PC-9 (cell line): ENCODE results near the gene CCDC28B. TPM values are rescaled to one million over a fixed set of nuclear protein-coding genes. Genes with fewer than 3 reads are reported as not detected.

ENCODE experiments used
- BruUV-seq: library from RNA; stranded (reverse); fragments of 400-500 nt; replicated peaks from 2 replicates; lab custom pipeline; 2021; lab: Mats Ljungman, UMichigan
- CTCF ChIA-PET: fragments of 300-600 bp; sonication (Branson Sonifier 250); formaldehyde crosslinking; loops from one replicate; lab custom pipeline; 2022; ENCODE audit warnings: antibody characterized with exemption; lab: Charles Lee
- POLR2A ChIA-PET: fragments of 300-600 bp; sonication (Branson Sonifier 250); formaldehyde crosslinking; loops from one replicate; lab custom pipeline; 2022; ENCODE audit warnings: antibody characterized with exemption; ENCODE audit not compliant: unreplicated experiment; lab: Charles Lee
- DNase-seq, 2 experiments: peaks; one replicate each; pipeline versions ENCODE4 v3.0.0 to v3.0.0-alpha.2; 2015 to 2022; ENCODE audit warnings: mixed read lengths in 1 of 2
- H2AFZ ChIP-seq: fragments of 200-600 bp; sonication (generic); 2 replicates; pipeline ENCODE4 v1.8.1; 2017; ENCODE audit warnings: antibody characterized with exemption
- H3F3A ChIP-seq: fragments of 200-600 bp; sonication (generic); 2 replicates; pipeline ENCODE4 v1.8.1; 2017; ENCODE audit warnings: antibody characterized with exemption, mild to moderate bottlenecking, low read depth; ENCODE audit not compliant: insufficient read depth
- H3K27ac ChIP-seq: fragments of 200-600 bp; sonication (generic); 2 replicates; pipeline ENCODE4 v1.6.1; 2016; ENCODE audit warnings: mixed run types
- H3K27me3 ChIP-seq: fragments of 200-600 bp; sonication (generic); 2 replicates; pipeline ENCODE4 v1.6.1; 2016; ENCODE audit warnings: low read depth, mixed run types; ENCODE audit not compliant: insufficient read depth
- H3K36me3 ChIP-seq: fragments of 200-600 bp; sonication (generic); 2 replicates; pipeline ENCODE4 v1.6.1; 2016; ENCODE audit warnings: low read depth, mixed run types
- H3K4me1 ChIP-seq: fragments of 200-600 bp; sonication (generic); replicated peaks from 2 replicates; pipeline ENCODE4 v1.6.1; 2016; ENCODE audit warnings: mixed run types; ENCODE audit not compliant: insufficient read depth
- H3K4me2 ChIP-seq: fragments of 200-600 bp; sonication (generic); 2 replicates; pipeline ENCODE4 v1.6.1; 2017; ENCODE audit warnings: mixed run types
- H3K4me3 ChIP-seq: fragments of 200-600 bp; sonication (generic); 2 replicates; pipeline ENCODE4 v1.6.1; 2016; ENCODE audit warnings: mixed run types
- H3K79me2 ChIP-seq: fragments of 200-600 bp; sonication (generic); 2 replicates; pipeline ENCODE4 v1.6.1; 2017; ENCODE audit warnings: low read depth, mixed run types
- H3K9me2 ChIP-seq: fragments of 200-600 bp; sonication (generic); 2 replicates; pipeline ENCODE4 v1.8.1; 2017; ENCODE audit warnings: mild to moderate bottlenecking; ENCODE audit not compliant: insufficient read depth
- H3K9me3 ChIP-seq: fragments of 200-600 bp; sonication (generic); 2 replicates; pipeline ENCODE4 v1.8.1; 2016; ENCODE audit warnings: low read depth; ENCODE audit not compliant: insufficient read depth
- H4K20me1 ChIP-seq: fragments of 200-600 bp; sonication (generic); 2 replicates; pipeline ENCODE4 v1.8.1; 2017; ENCODE audit not compliant: insufficient read depth
- EZH2 ChIP-seq: fragments of 200-600 bp; sonication (generic); IDR thresholded peaks from 2 replicates; pipeline ENCODE4 v1.8.0; 2017; ENCODE audit warnings: antibody characterized with exemption, low read depth
- intact Hi-C: fragments of 100-400 bp; cut with micrococcal nuclease; formaldehyde crosslinking; loops from one replicate; pipeline ENCODE4 v1.10.0; 2022; ENCODE audit not compliant: unreplicated experiment
- total RNA-seq: library from RNA; stranded (reverse); gene quantifications from 2 replicates; pipeline ENCODE4 v1.2.3, GENCODE V29; 2021
- TF ChIP-seq, protein P1 (sequence below): fragments of 200-600 bp; sonication (generic); conservative IDR thresholded peaks from 2 replicates; pipeline ENCODE4 v1.6.1; 2017; ENCODE audit warnings: mixed run types, antibody characterized with exemption, mild to moderate bottlenecking, moderate library complexity

The CCDC28B gene
- total RNA-seq, 1 experiment from 2014 or later = 4.4 TPM

DNA sequence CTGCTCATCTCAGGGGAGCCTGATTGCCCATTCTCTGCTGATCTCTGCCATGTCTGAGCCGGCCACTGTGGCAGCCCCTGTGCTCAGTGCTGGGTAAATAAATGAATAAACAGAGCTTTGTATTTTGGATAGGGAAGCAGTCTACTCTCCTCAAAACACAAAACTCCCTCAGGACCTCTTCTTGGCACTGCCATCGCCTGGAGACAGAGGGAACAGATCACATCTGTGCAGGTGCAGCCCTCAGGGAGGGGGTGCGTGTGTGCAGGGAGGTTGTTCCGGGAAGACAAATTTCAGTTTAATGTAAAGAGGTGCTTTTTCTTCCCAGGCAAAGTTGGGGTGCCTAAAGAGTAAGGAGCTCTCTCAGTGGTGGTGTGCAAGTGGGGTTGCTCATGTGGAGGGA lies 38.9 kb downstream of the CCDC28B start:
- ChIA-PET CTCF (no interaction called here), POLR2A (no interaction called here)
- DNase-seq = no peak
- H3K4me2 ChIP-seq = no peak overlapping the region
- H4K20me1 ChIP-seq = no peaks in the 10 kb centered on the region
- peaks cover 22% of the 10 kb centered on the region for H3K4me1 ChIP-seq
- H2AFZ ChIP-seq = no peak overlapping the region
- no TSS peak for BruUV-seq
- no peaks in the 10 kb centered on the region for H3K9me3 ChIP-seq
- no peaks in the 10 kb centered on the region for H3K36me3 ChIP-seq
- H3K27me3 ChIP-seq = no peaks in the 10 kb centered on the region
- peaks cover 48% of the 10 kb centered on the region for H3F3A ChIP-seq
- H3K4me3 ChIP-seq = no peak overlapping the region
- no peak overlapping the region for H3K27ac ChIP-seq
- intact Hi-C loops = no loop called here
- no peaks in the 10 kb centered on the region for H3K79me2 ChIP-seq
- no peaks in the 10 kb centered on the region for H3K9me2 ChIP-seq
- TF ChIP-seq EZH2 = no peak
- TF ChIP-seq, protein P1, sequence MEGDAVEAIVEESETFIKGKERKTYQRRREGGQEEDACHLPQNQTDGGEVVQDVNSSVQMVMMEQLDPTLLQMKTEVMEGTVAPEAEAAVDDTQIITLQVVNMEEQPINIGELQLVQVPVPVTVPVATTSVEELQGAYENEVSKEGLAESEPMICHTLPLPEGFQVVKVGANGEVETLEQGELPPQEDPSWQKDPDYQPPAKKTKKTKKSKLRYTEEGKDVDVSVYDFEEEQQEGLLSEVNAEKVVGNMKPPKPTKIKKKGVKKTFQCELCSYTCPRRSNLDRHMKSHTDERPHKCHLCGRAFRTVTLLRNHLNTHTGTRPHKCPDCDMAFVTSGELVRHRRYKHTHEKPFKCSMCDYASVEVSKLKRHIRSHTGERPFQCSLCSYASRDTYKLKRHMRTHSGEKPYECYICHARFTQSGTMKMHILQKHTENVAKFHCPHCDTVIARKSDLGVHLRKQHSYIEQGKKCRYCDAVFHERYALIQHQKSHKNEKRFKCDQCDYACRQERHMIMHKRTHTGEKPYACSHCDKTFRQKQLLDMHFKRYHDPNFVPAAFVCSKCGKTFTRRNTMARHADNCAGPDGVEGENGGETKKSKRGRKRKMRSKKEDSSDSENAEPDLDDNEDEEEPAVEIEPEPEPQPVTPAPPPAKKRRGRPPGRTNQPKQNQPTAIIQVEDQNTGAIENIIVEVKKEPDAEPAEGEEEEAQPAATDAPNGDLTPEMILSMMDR = no peak

DNA sequence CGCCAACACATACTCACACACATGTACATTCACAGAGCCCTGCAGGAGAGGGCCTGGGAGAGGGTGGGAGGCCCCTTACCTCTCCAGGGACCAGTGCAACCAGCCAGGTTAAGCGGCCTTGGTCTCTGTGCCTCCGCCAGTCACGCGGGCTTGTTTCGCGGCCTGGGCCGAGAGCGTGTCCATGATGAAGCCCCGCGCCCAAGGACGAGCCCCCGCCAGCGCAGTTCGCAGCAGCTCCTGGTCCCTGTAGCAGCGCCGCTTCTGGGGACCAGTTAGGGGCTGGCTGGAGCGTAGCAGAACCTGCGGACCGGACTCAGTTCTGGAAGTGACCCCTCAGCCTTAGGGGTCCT lies 39.4 kb downstream of the CCDC28B start:
- H3K9me3 ChIP-seq = no peaks in the 10 kb centered on the region
- BruUV-seq = no TSS peak
- no peak for TF ChIP-seq EZH2
- H3K27me3 ChIP-seq = no peaks in the 10 kb centered on the region
- no peak overlapping the region for H3K27ac ChIP-seq
- no peak overlapping the region for H2AFZ ChIP-seq
- intact Hi-C loops = no loop called here
- no peaks in the 10 kb centered on the region for H4K20me1 ChIP-seq
- peaks cover 47% of the 10 kb centered on the region for H3F3A ChIP-seq
- H3K79me2 ChIP-seq = no peaks in the 10 kb centered on the region
- DNase-seq = no peak
- H3K4me2 ChIP-seq = peak overlapping the region; percentile 86
- no peaks in the 10 kb centered on the region for H3K9me2 ChIP-seq
- no peaks in the 10 kb centered on the region for H3K36me3 ChIP-seq
- ChIA-PET CTCF (no interaction called here), POLR2A (no interaction called here)
- no peak overlapping the region; the same call in 1 of the 2 replicates for H3K4me3 ChIP-seq
- H3K4me1 ChIP-seq = peaks cover 22% of the 10 kb centered on the region

DNA sequence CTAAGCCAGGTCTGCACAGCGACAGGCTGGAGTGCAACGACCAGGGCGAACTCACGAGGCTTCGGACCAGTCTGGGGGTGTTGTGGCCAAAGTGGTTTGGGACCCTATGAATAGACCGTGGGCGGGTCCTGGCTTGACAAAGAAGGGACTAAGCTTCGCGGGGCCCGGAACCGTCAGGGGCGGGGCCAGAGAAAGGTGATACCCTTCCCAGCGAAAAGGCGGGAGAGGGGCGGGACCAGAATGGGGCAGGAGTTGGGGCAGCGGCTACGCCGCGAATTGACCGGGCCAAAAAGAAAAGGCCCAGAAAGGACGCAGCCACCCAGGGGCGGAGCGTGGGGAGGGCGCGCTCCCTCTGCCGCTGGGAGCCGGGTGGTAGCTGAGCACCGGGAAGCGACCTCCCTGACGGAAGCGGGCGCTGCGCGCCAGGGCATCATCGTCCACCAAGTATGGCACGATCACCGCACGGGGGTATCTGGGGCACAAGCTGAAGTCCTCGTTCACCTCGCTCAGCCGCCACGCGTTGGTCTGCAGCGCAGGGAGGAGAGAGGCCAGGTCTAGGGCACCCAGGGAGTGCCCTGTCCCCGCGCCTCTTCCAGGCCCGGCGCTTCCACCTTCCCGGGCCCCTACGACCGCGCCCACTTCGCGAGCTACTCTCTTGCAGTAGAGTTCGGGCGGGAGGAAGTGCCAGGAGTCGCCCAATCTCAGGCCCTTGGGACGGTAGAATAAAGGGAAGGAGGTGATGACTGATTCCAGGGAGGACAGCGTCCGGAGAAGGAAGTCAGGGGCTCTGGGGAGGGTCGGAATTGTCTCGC lies 40.0 kb downstream of the CCDC28B start:
- no peak overlapping the region for H3K27ac ChIP-seq
- ChIA-PET CTCF (no interaction called here), POLR2A (interaction anchor here (0.5 kb wide), 1 partner anchor 91 kb away, joined by 3 read pairs; no protein-coding TSS in a partner anchor)
- DNase-seq = peak; percentile 55 to 75
- H3F3A ChIP-seq = peaks cover 41% of the 10 kb centered on the region
- TF ChIP-seq, protein P1 = no peak
- no peak for TF ChIP-seq EZH2
- peak overlapping the region; percentile 86 for H3K4me2 ChIP-seq
- no peaks in the 10 kb centered on the region for H4K20me1 ChIP-seq
- H3K9me3 ChIP-seq = no peaks in the 10 kb centered on the region
- no peaks in the 10 kb centered on the region for H3K36me3 ChIP-seq
- H2AFZ ChIP-seq = peak overlapping the region; percentile 80
- H3K27me3 ChIP-seq = no peaks in the 10 kb centered on the region
- H3K4me1 ChIP-seq = peaks cover 21% of the 10 kb centered on the region
- H3K4me3 ChIP-seq = peak overlapping the region; percentile 63
- H3K9me2 ChIP-seq = no peaks in the 10 kb centered on the region
- no peaks in the 10 kb centered on the region for H3K79me2 ChIP-seq
- no TSS peak for BruUV-seq
- intact Hi-C loops = no loop called here
